Measurements from ENCODE around the gene MTMR3.

DNA sequence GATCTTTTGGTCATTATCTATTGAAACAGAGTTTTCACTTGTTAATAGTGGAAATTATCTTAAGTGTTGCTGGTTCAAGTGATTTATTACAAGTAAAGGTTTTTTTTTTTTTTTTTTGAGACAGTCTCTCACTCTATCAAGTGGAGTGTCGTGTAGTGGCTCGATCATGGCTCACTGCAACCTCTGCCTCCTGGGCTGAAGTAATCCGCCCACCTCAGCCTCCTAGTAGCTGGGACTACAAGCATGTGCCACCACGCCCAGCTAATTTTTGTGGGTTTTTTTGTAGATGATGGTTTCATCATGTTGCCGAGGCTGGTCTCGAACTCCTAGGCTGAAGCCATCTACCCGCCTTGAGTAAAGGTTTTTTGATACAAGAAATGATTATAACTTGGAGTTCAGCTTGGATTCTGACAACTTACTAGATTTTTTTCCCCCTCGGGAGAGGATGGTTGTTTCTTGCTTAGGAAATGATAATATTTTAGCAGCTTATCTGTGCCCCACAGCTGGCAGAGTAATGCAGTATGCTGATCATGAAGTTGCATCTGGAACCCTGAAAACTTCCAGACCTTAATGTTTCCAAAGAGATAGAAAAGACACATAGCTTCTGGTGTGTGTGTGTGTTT lies 68.9 kb downstream of the MTMR3 start:
- TF ChIP-seq, protein P1, sequence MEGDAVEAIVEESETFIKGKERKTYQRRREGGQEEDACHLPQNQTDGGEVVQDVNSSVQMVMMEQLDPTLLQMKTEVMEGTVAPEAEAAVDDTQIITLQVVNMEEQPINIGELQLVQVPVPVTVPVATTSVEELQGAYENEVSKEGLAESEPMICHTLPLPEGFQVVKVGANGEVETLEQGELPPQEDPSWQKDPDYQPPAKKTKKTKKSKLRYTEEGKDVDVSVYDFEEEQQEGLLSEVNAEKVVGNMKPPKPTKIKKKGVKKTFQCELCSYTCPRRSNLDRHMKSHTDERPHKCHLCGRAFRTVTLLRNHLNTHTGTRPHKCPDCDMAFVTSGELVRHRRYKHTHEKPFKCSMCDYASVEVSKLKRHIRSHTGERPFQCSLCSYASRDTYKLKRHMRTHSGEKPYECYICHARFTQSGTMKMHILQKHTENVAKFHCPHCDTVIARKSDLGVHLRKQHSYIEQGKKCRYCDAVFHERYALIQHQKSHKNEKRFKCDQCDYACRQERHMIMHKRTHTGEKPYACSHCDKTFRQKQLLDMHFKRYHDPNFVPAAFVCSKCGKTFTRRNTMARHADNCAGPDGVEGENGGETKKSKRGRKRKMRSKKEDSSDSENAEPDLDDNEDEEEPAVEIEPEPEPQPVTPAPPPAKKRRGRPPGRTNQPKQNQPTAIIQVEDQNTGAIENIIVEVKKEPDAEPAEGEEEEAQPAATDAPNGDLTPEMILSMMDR (IDR thresholded peaks at IDR 0.05; ENCODE audit: borderline replicate concordance, extremely low read depth, low read length, poor library complexity, severe bottlenecking) = no peak
- no peak for TF ChIP-seq EZH2 (IDR thresholded peaks at IDR 0.05; ENCODE audit: borderline replicate concordance, low read depth, low read length, severe bottlenecking)
